Measurements from ENCODE around the gene TTC13. TPM values are rescaled to one million over a fixed set of nuclear protein-coding genes. Genes with fewer than 3 reads are reported as not detected.

Gene TTC13
- total RNA-seq, 1 donor from 2014 or later = 17.0 TPM

GRCh38 chr1:230905733-230906132 is 72.9 kb downstream of the TTC13 start:
- intact Hi-C loops (cut with DNase I) = no loop called here
- peaks cover 64% of the 10 kb centered on the region for H3K36me3 ChIP-seq
- DNase-seq = no peak
- H3K27ac ChIP-seq = no peak overlapping the region
- ATAC-seq = no peak
- H3K4me3 ChIP-seq = no peak overlapping the region
- no peak for TF ChIP-seq CTCF (IDR thresholded peaks at IDR 0.05)
- no peaks in the 10 kb centered on the region for H3K27me3 ChIP-seq (ENCODE audit: low read depth)
- no peaks in the 10 kb centered on the region for H3K9me3 ChIP-seq
- peaks cover 11% of the 10 kb centered on the region for H3K4me1 ChIP-seq

DNA sequence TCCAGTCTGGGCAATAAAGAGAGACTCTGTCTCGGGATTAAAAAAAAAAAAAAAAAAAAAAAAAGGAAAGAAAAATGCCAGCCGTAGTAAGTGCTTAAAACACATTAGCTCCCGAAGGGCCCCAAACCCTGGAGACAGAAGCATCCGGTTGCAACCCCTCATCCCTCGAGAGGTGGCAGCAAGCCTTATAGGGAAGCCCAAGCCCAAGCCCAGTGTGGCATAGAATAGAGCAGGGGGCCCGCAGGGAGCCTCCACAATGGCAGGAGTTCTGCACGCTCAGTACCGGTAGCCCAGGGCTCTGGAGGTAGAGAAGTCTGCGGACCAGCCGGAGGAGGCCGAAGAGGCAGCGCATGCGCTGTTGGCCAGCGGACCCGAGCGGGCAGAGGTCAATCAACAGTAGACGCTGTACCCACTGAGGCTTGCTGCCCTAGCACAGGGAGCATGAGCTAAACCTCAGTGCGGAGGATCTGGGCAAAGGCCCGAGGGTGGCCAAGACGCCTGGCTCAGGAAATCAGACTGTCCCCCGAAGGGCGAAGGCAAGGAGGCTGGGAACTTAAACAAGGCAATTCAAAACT is 76.2 kb downstream of the TTC13 start:
- Histone ChIP-seq H3K4me1 (peaks cover 28% of the 10 kb centered on the region), H3K9me3 (no peaks in the 10 kb centered on the region), H3K4me3 (no peak overlapping the region), H3K27ac (no peak overlapping the region), H3K36me3 (peaks cover 33% of the 10 kb centered on the region), H3K27me3 (ENCODE audit: low read depth) (no peaks in the 10 kb centered on the region)
- no peak for DNase-seq
- no peak for ATAC-seq
- intact Hi-C loops (cut with DNase I) = no loop called here
- no peak for TF ChIP-seq CTCF (IDR thresholded peaks at IDR 0.05)

GRCh38 chr1:230901671-230902070 is 77.0 kb downstream of the TTC13 start:
- Histone ChIP-seq H3K4me3 (no peak overlapping the region), H3K4me1 (peaks cover 25% of the 10 kb centered on the region), H3K9me3 (no peaks in the 10 kb centered on the region), H3K27ac (peak overlapping the region; percentile 29), H3K27me3 (ENCODE audit: low read depth) (no peaks in the 10 kb centered on the region), H3K36me3 (peaks cover 26% of the 10 kb centered on the region)
- no peak for TF ChIP-seq CTCF (IDR thresholded peaks at IDR 0.05)
- intact Hi-C loops (cut with DNase I) = no loop called here
- peak; percentile 80 for DNase-seq
- peak; percentile 93 for ATAC-seq

DNA sequence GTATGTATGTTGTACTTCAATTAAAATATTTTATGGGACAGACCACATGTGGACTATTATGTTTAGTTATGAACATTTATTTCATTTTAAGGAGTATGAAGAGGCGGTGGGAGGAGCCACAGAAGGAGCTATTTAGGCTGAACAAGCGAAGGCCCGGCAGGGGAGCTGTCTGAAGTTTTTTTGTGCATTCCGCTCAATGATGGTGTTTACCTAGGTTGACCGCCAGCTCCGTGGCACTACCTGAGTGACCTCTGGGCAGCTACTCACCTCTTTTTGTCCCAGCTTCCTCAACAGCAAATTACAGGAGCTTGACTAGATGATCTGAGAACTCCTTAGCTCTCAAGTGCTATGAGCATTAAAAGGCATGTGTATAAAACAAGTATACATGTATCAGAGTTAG is 77.7 kb downstream of the TTC13 start:
- H3K9me3 ChIP-seq = no peaks in the 10 kb centered on the region
- no peaks in the 10 kb centered on the region for H3K27me3 ChIP-seq (ENCODE audit: low read depth)
- H3K27ac ChIP-seq = peak overlapping the region; percentile 29
- peaks cover 19% of the 10 kb centered on the region for H3K36me3 ChIP-seq
- DNase-seq (peak; percentile 72), ATAC-seq (peak; percentile 75 to 77)
- no peak for TF ChIP-seq CTCF (IDR thresholded peaks at IDR 0.05)
- H3K4me1 ChIP-seq = peaks cover 29% of the 10 kb centered on the region
- intact Hi-C loops (cut with DNase I) = no loop called here
- no peak overlapping the region for H3K4me3 ChIP-seq

- Histone ChIP-seq H3K4me1 (peaks cover 30% of the 10 kb centered on the region), H3K36me3 (peaks cover 9% of the 10 kb centered on the region), H3K4me3 (no peak overlapping the region), H3K27me3 (ENCODE audit: low read depth) (no peaks in the 10 kb centered on the region), H3K9me3 (no peaks in the 10 kb centered on the region), H3K27ac (peak overlapping the region; percentile 58)
- DNase-seq (no peak), ATAC-seq (peak; percentile 44 to 57)
- intact Hi-C loops (cut with DNase I) = no loop called here
- TF ChIP-seq CTCF (IDR thresholded peaks at IDR 0.05) = no peak
Observed at GRCh38 chr1:230899841-230900251, 78.8 kb downstream of the TTC13 start.

Measured in lower lobe of right lung (tissue), 2 donors.